T-helper 22 cell (primary cell): ENCODE data around the gene SERPINB6.
"Not testable (repeated sequence)": the region's sequence is repeated elsewhere in the genome, so short reads cannot be mapped to it uniquely, and the experiment has no call there.

Experiments used
- DNase-seq: peaks from one replicate; pipeline ENCODE4 v3.0.0-alpha.2; 2020; ENCODE audit warnings: low read depth

SERPINB6 gene

GRCh38 chr6:2977799-2978590 lies 6.6 kb upstream of the SERPINB6 start:
- DNase-seq = no peak

GRCh38 chr6:2977290-2977689 lies 5.9 kb upstream of the SERPINB6 start:
- DNase-seq = no peak

- no peak for DNase-seq
Measured at GRCh38 chr6:2976571-2977085, 5.3 kb upstream of the SERPINB6 start.

GRCh38 chr6:2976060-2976459 lies 4.7 kb upstream of the SERPINB6 start:
- no peak for DNase-seq

DNA sequence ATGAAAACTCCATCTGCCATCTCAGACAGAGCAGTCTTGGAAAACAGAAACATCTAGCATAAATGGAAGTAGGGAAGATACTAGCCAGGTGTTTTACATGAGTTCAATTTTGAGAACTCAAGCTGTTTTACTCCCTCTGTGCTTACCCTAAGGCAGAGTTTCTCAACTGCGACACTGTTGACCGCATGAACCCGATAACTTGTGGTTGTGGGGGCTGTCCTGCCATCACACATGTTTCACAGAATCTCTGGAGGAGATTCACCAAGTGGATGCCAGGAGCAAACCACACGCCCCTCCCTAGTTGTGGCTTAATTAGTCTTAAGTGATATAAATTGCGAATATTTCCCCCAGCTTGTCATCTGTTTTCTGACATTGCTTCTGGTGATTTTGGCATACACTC lies 2.3 kb upstream of the SERPINB6 start:
- no peak for DNase-seq

DNA sequence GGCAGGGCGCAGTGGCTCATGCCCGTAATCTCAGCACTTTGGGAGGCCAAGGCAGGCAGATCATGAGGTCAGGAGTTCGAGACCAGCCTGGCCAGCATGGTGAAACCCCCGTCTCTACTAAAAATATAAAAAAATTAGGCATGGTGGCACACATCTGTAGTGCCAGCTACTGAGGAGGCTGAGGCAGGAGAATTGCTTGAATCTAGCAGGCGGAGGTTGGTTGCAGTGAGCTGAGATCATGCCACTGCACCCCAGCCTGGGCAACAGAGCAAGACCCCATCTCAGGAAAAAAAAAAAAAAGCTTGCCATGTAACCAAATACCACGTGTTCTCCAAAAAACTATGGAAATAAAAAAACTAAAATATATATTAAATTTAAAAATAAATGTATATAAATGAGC lies 1.8 kb upstream of the SERPINB6 start:
- not testable (repeated sequence) for DNase-seq

DNA sequence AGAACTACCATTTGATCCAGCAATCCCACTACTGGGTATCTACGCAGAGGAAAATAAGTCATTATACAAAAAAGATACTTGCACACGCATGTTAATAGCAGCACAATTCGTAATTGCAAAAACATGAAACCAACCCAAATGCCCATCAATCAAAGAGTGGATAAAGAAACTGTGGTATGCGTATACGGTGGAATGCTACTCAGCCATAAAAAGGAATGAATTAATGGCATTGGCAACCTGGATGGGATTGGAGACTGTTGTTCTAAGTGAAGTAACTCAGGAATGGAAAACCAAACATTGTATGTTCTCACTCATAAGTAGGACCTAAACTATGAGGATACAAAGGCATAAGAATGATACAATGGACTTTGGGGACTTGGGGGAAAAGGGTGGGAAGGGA lies 1.3 kb upstream of the SERPINB6 start:
- not testable (repeated sequence) for DNase-seq

DNA sequence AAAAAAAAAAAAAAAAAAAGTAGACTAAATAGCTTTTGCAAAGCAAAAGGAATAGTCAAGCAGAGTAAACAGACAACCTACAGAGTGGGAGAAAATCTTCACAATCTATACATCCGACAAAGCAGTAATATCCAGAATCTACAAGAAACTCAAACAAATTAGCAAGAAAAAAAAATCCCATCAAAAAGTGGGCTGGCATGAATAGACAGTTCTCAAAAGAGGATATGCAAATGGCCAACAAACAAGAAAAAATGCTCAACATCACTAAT lies 786 bp upstream of the SERPINB6 start:
- DNase-seq = not testable (repeated sequence)

GRCh38 chr6:2970753-2971419 lies 481 bp downstream of the SERPINB6 start:
- peak; percentile 9 for DNase-seq

GRCh38 chr6:2970034-2970685 lies 1.2 kb downstream of the SERPINB6 start:
- no peak for DNase-seq

- no peak for DNase-seq
Measured at GRCh38 chr6:2969549-2969948, 1.8 kb downstream of the SERPINB6 start.

- DNase-seq = no peak
Measured at GRCh38 chr6:2968600-2969135, 2.7 kb downstream of the SERPINB6 start.

DNA sequence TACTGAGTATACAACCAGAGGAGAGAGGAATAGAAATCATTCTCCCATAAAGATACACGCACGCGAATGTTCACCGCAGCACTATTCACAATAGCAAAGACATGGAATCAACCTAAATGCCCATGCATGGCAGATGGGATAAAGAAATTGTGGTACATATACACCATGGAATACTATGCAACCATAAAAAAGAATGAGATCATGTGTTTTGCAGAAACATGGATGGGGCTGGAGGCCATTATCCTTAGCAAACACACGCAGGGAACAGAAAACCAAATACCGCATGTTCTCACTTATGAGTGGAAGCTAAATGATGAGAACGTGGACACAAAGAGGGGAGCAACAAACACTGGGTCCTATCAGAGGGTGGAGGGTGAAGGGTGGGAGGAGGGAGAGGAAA lies 3.4 kb downstream of the SERPINB6 start:
- no peak for DNase-seq

GRCh38 chr6:2966347-2966746 lies 5.0 kb downstream of the SERPINB6 start:
- no peak for DNase-seq

DNA sequence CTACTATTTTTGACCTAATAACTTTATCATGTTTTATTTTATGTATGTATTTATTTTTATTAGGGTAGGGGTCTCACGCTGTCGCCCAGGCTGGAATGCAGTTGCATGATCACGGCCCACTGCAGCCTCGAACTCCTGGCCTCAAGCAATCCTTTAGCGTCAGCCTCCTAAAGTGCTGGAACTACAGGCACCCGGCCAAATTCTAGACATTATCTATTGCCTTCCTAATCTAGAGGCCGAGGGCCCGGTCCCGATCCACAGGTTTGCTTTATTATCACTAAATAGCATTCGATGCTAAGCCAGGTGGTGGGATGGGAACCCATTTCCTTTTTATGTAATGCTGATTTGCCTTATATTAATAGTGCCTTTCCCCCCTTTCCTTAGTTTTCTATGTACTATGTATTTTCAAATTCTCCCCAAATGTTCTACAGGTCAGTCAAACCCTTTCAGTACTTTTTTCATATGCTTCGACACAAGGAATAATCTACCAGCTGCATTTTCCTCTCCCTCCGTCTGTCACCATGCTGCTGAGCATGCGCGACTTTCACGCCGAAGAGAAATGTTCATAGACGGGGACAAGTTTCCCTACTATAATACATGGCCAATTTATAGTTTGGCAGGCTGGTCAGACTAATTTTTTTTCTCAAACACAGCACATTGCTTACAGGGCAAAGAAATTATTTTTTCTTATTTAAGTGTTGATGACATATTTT lies 6.4 kb downstream of the SERPINB6 start:
- no peak for DNase-seq

DNA sequence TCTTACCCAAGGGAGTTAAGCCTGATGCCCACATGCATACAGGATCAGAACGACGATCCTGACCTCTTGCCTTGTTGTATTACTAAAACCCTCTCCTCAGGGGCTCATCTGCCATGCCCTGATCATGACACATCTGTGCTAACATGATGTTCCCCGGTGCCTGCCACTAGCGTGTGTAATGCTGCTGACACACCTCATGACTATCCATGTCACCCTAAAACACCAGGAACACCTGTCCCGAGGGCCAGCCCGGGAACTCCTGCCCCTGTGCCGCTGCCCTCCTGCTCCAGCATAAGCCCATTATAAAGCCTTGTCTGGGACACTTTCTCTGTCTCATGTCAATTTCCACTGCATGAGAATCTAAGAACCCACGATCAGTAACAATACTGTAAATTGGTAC lies 7.6 kb downstream of the SERPINB6 start:
- no peak for DNase-seq

- no peak for DNase-seq
Measured at GRCh38 chr6:2962636-2963035, 8.7 kb downstream of the SERPINB6 start.

GRCh38 chr6:2962004-2962403 lies 9.4 kb downstream of the SERPINB6 start:
- no peak for DNase-seq

- DNase-seq = no peak
Measured at GRCh38 chr6:2961506-2961905, 9.9 kb downstream of the SERPINB6 start.

GRCh38 chr6:2960935-2961334 lies 10.4 kb downstream of the SERPINB6 start:
- no peak for DNase-seq

- no peak for DNase-seq
Measured at GRCh38 chr6:2959909-2960719, 11.3 kb downstream of the SERPINB6 start.
